HG03060 (cell line): ENCODE results near the gene HAVCR2.
"Not testable (repeated sequence)": the region's sequence is repeated elsewhere in the genome, so short reads cannot be mapped to it uniquely, and the experiment has no call there.

Experiments
- ATAC-seq: cut with Tn5 transposase; IDR thresholded peaks from one replicate; pipeline ENCODE4 v1.9.1; 2021; ENCODE audit warnings: low read depth, moderate number of reproducible peaks; ENCODE audit not compliant: unreplicated experiment

HAVCR2 gene

DNA sequence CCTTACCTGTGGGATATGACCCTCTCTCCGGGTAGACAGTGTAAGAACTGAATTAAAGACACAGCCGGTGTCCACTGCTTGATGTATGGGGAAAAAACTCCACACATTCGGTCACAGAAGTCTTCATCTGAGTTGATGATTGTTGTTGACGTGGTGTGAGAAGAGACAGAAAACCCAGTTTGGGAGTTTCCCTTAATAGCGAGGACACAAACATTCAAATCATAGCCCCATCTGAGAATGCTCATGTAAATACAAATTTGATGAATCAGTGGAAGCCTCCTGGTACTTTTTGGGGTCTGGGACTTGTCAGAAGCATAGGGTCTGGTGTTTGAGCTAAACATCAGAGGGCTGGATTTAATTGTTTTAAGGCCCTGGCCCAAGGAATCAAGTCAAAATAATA lies 60.9 kb downstream of the HAVCR2 start:
- no peak for ATAC-seq

DNA sequence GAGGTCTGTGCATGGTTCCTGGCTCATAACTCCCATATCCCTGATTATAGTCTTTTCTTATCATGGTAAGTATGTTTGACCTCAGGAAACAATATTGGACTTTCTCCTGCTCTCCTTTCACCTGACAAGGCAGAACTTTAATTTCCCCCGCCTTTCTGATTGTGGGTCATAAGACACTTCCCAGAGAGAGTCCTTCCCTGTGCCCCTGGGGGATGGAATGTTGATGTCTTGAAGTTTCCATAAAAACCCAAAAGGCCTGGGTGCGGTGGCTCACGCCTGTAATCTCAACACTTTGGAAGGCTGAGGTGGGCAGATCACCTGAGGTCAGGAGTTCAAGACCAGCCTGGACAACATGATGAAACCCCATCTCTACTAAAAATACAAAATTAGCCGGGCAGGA lies 61.8 kb downstream of the HAVCR2 start:
- ATAC-seq: not testable (repeated sequence)

DNA sequence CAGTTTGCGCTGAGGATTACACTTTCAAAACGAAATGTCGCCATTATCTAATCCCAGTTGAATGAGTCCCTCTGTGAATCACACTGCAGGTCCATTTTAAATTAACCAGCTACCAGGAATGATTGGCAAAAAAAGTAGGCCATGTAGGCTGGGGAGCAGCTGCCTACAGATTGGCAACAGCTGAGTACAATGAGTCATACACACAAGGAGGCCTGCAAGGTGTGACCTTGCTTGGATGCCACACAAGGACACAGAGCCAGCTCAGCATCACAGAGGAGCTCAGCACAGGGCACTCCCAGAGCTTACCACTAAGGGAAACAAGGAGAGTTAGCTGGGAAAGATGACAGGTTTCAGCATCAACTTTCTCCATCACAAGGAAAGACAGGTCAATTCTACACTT lies 62.8 kb downstream of the HAVCR2 start:
- no peak for ATAC-seq

DNA sequence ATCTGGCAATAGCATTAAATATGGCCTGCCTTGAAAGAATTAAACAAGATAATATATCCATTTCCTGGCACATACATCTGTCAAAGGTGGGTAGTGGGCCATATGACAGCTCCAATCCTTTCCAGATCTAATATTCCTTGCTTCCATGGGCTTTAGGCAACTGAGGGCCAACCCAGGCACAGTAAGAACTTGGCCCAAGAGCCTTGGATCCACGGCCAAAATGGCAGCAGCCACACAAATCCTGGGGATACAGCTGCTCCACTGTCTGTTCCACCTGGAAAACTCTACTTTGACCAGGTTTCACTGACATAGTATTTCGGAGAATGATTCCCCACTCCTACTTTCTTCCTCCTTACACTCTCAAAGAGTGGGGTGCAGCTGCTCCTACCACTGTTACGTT lies 63.2 kb downstream of the HAVCR2 start:
- no peak for ATAC-seq

DNA sequence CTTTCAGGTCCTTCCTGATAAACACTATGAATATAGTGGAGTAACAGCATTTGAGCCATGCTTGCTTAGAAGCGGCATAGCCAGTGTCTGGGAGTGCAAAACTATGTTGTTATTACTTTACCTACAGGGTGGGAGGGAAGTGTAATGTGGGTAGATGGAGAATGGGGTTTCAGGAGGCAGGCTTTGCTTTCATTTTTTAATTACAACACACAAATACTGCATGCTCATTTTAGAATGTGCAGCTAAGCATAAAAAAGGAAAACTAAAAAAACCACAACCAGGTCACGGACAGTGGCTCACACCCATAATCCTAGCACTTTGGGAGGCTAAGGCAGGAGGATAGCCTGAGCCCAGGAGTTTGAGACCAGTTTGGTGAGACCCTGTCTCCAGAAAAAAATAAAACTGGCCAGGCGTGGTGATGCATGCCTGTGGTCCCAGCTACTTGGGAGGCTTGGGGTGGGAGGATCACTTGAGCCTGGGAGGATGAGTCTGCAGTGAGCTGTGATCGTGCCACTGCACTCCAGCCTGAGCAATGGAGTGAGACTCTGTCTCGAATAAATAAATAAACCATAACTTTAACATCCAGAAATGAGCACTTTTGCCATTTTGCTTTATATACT lies 70.2 kb downstream of the HAVCR2 start:
- no peak for ATAC-seq
